ENCODE measurements around the gene INPP5A. TPM values are rescaled to one million over a fixed set of nuclear protein-coding genes. Genes with fewer than 3 reads are reported as not detected.

Gene INPP5A
- total RNA-seq, 2 experiments from 2014 or later: 7.4 to 7.5 TPM

- no peak overlapping the region for H3K4me3 Mint-ChIP-seq
Observed at GRCh38 chr10:132524443-132525285, 12.9 kb upstream of the INPP5A start.

GRCh38 chr10:132526676-132527075 is 10.9 kb upstream of the INPP5A start:
- CTCF ChIA-PET: no interaction called here
- intact Hi-C loops (cut with micrococcal nuclease): no loop called here
- POLR2A ChIA-PET: no interaction called here

More at GRCh38 chr10:132524443-132525285, 12.9 kb upstream of the INPP5A start:
- ChIA-PET CTCF (interaction anchor here (0.8 to 1.5 kb wide), 2 partner anchors 22 to 114 kb away, joined by 3 read pairs; no protein-coding TSS in a partner anchor), POLR2A (no interaction called here)
- intact Hi-C loops (cut with micrococcal nuclease): no loop called here
- peaks cover 2% of the 10 kb centered on the region for H3K36me3 Mint-ChIP-seq
- H3K27ac Mint-ChIP-seq: no peak overlapping the region
- peaks cover 26% of the 10 kb centered on the region for H3K27me3 Mint-ChIP-seq
- peaks cover 2% of the 10 kb centered on the region for H3K9me3 Mint-ChIP-seq
- DNase-seq: no peak
- no peaks in the 10 kb centered on the region for H3K4me1 Mint-ChIP-seq (ENCODE audit: low read depth)

GRCh38 chr10:132527339-132528063 is 10.1 kb upstream of the INPP5A start:
- peaks cover 22% of the 10 kb centered on the region for H3K9me3 Mint-ChIP-seq
- CTCF ChIA-PET: no interaction called here
- H3K4me3 Mint-ChIP-seq: no peak overlapping the region
- DNase-seq: no peak
- POLR2A ChIA-PET: no interaction called here
- no peaks in the 10 kb centered on the region for H3K4me1 Mint-ChIP-seq (ENCODE audit: low read depth)
- peaks cover 9% of the 10 kb centered on the region for H3K36me3 Mint-ChIP-seq
- no peak overlapping the region for H3K27ac Mint-ChIP-seq
- peaks cover 37% of the 10 kb centered on the region for H3K27me3 Mint-ChIP-seq
- intact Hi-C loops (cut with micrococcal nuclease): no loop called here

More at GRCh38 chr10:132526676-132527075, 10.9 kb upstream of the INPP5A start:
- DNase-seq: no peak
- Mint-ChIP-seq H3K9me3 (peaks cover 14% of the 10 kb centered on the region), H3K36me3 (peaks cover 7% of the 10 kb centered on the region), H3K27ac (no peak overlapping the region), H3K4me1 (ENCODE audit: low read depth) (no peaks in the 10 kb centered on the region), H3K4me3 (no peak overlapping the region), H3K27me3 (peaks cover 33% of the 10 kb centered on the region)

GRCh38 chr10:132528064-132528691 is 9.4 kb upstream of the INPP5A start:
- POLR2A ChIA-PET: no interaction called here
- H3K36me3 Mint-ChIP-seq: peaks cover 9% of the 10 kb centered on the region
- intact Hi-C loops (cut with micrococcal nuclease): no loop called here

GRCh38 chr10:132532179-132532578 is 5.4 kb upstream of the INPP5A start:
- Mint-ChIP-seq H3K27me3 (peaks cover 26% of the 10 kb centered on the region), H3K27ac (no peak overlapping the region), H3K4me1 (ENCODE audit: low read depth) (peaks cover 8% of the 10 kb centered on the region), H3K36me3 (peaks cover 9% of the 10 kb centered on the region), H3K9me3 (peaks cover 22% of the 10 kb centered on the region), H3K4me3 (no peak overlapping the region)
- no peak for DNase-seq
- ChIA-PET POLR2A (no interaction called here), CTCF (no interaction called here)
- intact Hi-C loops (cut with micrococcal nuclease): no loop called here

More at GRCh38 chr10:132528064-132528691, 9.4 kb upstream of the INPP5A start:
- CTCF ChIA-PET: no interaction called here
- Mint-ChIP-seq H3K9me3 (peaks cover 22% of the 10 kb centered on the region), H3K4me1 (ENCODE audit: low read depth) (no peaks in the 10 kb centered on the region), H3K27ac (no peak overlapping the region), H3K27me3 (peaks cover 37% of the 10 kb centered on the region), H3K4me3 (no peak overlapping the region)
- no peak for DNase-seq

- Mint-ChIP-seq H3K4me1 (ENCODE audit: low read depth) (peaks cover 8% of the 10 kb centered on the region), H3K27ac (no peak overlapping the region), H3K9me3 (peaks cover 22% of the 10 kb centered on the region), H3K36me3 (peaks cover 9% of the 10 kb centered on the region), H3K4me3 (no peak overlapping the region), H3K27me3 (peaks cover 20% of the 10 kb centered on the region)
- POLR2A ChIA-PET: no interaction called here
- CTCF ChIA-PET: no interaction called here
- intact Hi-C loops (cut with micrococcal nuclease): no loop called here
- no peak for DNase-seq
Observed at GRCh38 chr10:132532749-132533560, 4.6 kb upstream of the INPP5A start.

- H3K9me3 Mint-ChIP-seq: peaks cover 19% of the 10 kb centered on the region
- H3K36me3 Mint-ChIP-seq: peaks cover 9% of the 10 kb centered on the region
- ChIA-PET CTCF (no interaction called here), POLR2A (no interaction called here)
- H3K4me1 Mint-ChIP-seq (ENCODE audit: low read depth): peaks cover 14% of the 10 kb centered on the region
- DNase-seq: no peak
- no peak overlapping the region for H3K27ac Mint-ChIP-seq
- intact Hi-C loops (cut with micrococcal nuclease): no loop called here
- H3K4me3 Mint-ChIP-seq: no peak overlapping the region
- H3K27me3 Mint-ChIP-seq: peaks cover 16% of the 10 kb centered on the region
Observed at GRCh38 chr10:132533571-132534260, 3.9 kb upstream of the INPP5A start.

GRCh38 chr10:132534391-132535064 is 3.1 kb upstream of the INPP5A start:
- Mint-ChIP-seq H3K27me3 (peaks cover 12% of the 10 kb centered on the region), H3K4me1 (ENCODE audit: low read depth) (peaks cover 19% of the 10 kb centered on the region), H3K9me3 (peaks cover 19% of the 10 kb centered on the region), H3K36me3 (peaks cover 8% of the 10 kb centered on the region), H3K27ac (no peak overlapping the region), H3K4me3 (no peak overlapping the region)
- intact Hi-C loops (cut with micrococcal nuclease): loop anchor here (5.0 kb wide), 1 partner anchor 147 kb away; no protein-coding TSS in a partner anchor
- CTCF ChIA-PET: no interaction called here
- POLR2A ChIA-PET: no interaction called here
- no peak for DNase-seq

GRCh38 chr10:132535065-132535651 is 2.4 kb upstream of the INPP5A start:
- H3K27me3 Mint-ChIP-seq: peaks cover 10% of the 10 kb centered on the region
- POLR2A ChIA-PET: no interaction called here
- peaks cover 18% of the 10 kb centered on the region for H3K9me3 Mint-ChIP-seq
- no peak for DNase-seq
- no peak overlapping the region for H3K4me3 Mint-ChIP-seq
- no peak overlapping the region for H3K27ac Mint-ChIP-seq
- intact Hi-C loops (cut with micrococcal nuclease): loop anchor here (5.0 kb wide), 1 partner anchor 148 kb away; no protein-coding TSS in a partner anchor
- H3K36me3 Mint-ChIP-seq: peaks cover 6% of the 10 kb centered on the region
- H3K4me1 Mint-ChIP-seq (ENCODE audit: low read depth): peaks cover 26% of the 10 kb centered on the region
- CTCF ChIA-PET: interaction anchor here (0.8 kb wide), 1 partner anchor 75 kb away, joined by 3 read pairs; no protein-coding TSS in a partner anchor

GRCh38 chr10:132536241-132536876 is 1.2 kb upstream of the INPP5A start:
- H3K9me3 Mint-ChIP-seq: peaks cover 10% of the 10 kb centered on the region
- no peak for DNase-seq
- H3K27me3 Mint-ChIP-seq: peaks cover 6% of the 10 kb centered on the region
- H3K4me3 Mint-ChIP-seq: peak overlapping the region; percentile 61
- peaks cover 38% of the 10 kb centered on the region for H3K4me1 Mint-ChIP-seq (ENCODE audit: low read depth)
- ChIA-PET POLR2A (interaction anchor here (0.7 kb wide), 2 partner anchors 15 to 34 kb away, joined by 3 read pairs; no protein-coding TSS in a partner anchor), CTCF (interaction anchor here (0.8 kb wide), 1 partner anchor 76 kb away, joined by 3 read pairs; no protein-coding TSS in a partner anchor)
- no peak overlapping the region for H3K27ac Mint-ChIP-seq
- H3K36me3 Mint-ChIP-seq: peaks cover 6% of the 10 kb centered on the region
- intact Hi-C loops (cut with micrococcal nuclease): loop anchor here (1.0 to 5.0 kb wide), 4 partner anchors 148 to 636 kb away; partner anchors contain the start of gene PPP2R2D
